Omental fat pad (tissue), 4 donors: ENCODE results near the gene ZBTB7A. TPM values are rescaled to one million over a fixed set of nuclear protein-coding genes. Genes with fewer than 3 reads are reported as not detected.

Experiments used
- ATAC-seq: fragments of 150-250 bp; one replicate; pipeline ENCODE4 v1.9.1; 2016; ENCODE audit warnings: mild to moderate bottlenecking, moderate library complexity; ENCODE audit not compliant: low FRiP score
- DNase-seq: peaks from one replicate; pipeline ENCODE4 v3.0.0-alpha.2; 2019; ENCODE audit warnings: low spot score
- total RNA-seq, 4 donors: library from RNA; depleted of rRNA; stranded (reverse); fragments of >200 nt; gene quantifications; one replicate each; pipeline ENCODE4 v1.1.0, GENCODE V29; 2016
- TF ChIP-seq, protein P1 (sequence below), 3 donors: fragments of 450-650 bp; IDR thresholded peaks; one replicate each; pipeline ENCODE4 v1.5.1; 2016 to 2017; ENCODE audit warnings: antibody characterized with exemption in 3 of 3, mild to moderate bottlenecking in 3 of 3, moderate library complexity in 2 of 3

ZBTB7A gene
- total RNA-seq, 4 donors from 2014 or later: 33.3 to 53.3 (median 38.4) TPM

- ATAC-seq: no peak
- DNase-seq: no peak
- TF ChIP-seq, protein P1, sequence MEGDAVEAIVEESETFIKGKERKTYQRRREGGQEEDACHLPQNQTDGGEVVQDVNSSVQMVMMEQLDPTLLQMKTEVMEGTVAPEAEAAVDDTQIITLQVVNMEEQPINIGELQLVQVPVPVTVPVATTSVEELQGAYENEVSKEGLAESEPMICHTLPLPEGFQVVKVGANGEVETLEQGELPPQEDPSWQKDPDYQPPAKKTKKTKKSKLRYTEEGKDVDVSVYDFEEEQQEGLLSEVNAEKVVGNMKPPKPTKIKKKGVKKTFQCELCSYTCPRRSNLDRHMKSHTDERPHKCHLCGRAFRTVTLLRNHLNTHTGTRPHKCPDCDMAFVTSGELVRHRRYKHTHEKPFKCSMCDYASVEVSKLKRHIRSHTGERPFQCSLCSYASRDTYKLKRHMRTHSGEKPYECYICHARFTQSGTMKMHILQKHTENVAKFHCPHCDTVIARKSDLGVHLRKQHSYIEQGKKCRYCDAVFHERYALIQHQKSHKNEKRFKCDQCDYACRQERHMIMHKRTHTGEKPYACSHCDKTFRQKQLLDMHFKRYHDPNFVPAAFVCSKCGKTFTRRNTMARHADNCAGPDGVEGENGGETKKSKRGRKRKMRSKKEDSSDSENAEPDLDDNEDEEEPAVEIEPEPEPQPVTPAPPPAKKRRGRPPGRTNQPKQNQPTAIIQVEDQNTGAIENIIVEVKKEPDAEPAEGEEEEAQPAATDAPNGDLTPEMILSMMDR (IDR thresholded peaks at IDR 0.05): no peak
These were observed 27.9 kb downstream of the ZBTB7A start for GRCh38 chr19:4038661-4039423.

GRCh38 chr19:4038057-4038456, 28.6 kb downstream of the ZBTB7A start:
- ATAC-seq (no peak), DNase-seq (no peak)
- TF ChIP-seq, protein P1 (IDR thresholded peaks at IDR 0.05): no peak

DNA sequence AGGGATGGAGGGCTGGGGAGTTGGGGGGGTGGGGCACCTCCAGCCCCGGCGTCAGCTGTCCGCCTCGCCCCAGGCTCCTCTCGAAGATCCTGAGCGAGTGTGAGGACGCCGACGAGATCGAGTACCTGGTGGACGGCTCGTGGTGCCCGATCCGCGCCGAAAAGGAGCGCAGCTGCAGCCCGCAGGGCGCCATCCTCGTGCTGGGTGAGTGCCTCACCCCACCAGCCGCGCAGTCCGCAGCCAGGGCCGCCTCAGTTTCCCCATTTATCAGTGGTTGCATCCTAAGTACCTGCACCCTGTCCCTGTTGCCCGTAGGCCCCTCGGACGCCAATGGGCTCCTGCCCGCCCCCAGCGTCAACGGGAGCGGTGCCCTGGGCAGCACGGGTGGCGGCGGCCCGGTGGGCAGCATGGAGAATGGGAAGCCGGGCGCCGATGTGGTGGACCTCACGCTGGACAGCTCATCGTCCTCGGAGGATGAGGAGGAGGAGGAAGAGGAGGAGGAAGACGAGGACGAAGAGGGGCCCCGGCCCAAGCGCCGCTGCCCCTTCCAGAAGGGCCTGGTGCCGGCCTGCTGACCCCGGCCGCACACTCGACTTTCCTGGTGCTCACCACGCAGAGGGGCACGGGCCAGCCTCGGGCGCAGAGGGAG, 29.3 kb downstream of the ZBTB7A start:
- DNase-seq (no peak), ATAC-seq (no peak)
- TF ChIP-seq, protein P1 (IDR thresholded peaks at IDR 0.05): no peak

DNA sequence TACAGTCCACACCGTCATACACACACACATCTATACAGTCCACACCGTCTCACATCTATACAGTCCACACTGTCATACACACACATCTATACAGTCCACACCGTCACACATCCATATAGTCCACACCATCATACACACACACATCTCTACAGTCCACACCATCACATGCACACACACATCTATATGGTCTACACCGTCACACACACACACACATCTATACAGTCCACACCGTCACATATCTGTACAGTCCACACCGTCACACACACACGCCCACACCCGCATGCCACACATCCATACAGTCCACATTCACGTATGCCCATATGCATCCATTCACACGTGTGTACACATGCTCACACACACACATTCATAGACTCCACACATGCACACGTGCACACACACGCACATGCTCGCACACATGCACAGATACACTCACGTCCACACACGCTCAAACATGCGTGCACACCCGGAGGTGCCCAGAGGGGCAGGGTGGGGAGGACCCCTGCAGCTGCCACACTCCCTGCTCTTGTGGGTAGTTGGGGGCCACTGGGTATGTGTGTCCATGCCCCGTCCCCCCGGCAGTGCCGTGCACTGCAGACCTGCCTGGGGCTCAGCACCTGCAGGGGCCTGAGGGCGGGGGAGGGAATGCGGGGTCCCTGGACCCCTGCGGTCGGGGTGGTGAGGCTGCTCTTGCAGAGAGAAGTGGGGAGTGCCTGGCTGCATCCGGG, 30.0 kb downstream of the ZBTB7A start:
- TF ChIP-seq, protein P1 (IDR thresholded peaks at IDR 0.05): no peak
- DNase-seq (no peak), ATAC-seq (no peak)

DNA sequence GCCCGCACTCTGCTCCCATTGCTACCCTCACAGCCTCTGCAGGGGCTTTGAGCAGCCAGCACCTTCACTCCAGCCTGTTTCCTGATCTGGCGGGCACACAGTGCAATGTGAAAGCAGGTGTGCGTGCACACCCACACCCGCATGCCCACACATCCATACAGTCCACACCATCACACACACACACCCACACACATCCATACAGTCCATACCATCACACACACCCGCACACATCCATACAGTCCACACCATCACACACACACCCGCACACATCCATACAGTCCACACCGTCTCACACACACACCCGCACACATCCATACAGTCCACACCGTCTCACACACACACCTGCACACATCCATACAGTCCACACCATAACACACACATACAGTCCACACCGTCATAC, 31.1 kb downstream of the ZBTB7A start:
- TF ChIP-seq, protein P1 (IDR thresholded peaks at IDR 0.05): no peak
- no peak for ATAC-seq
- DNase-seq: no peak

GRCh38 chr19:4035018-4035566, 31.6 kb downstream of the ZBTB7A start:
- TF ChIP-seq, protein P1 (IDR thresholded peaks at IDR 0.05): no peak
- no peak for DNase-seq
- no peak for ATAC-seq
